SH-SY5Y (cell line): Measurements from ENCODE around the gene ASIC4.

Experiments
- GATA2 ChIP-seq: IDR thresholded peaks from 2 replicates; pipeline ENCODE4 v1.6.1; 2011; ENCODE audit warnings: mild to moderate bottlenecking, low read depth, low read length
- GATA3 ChIP-seq: IDR thresholded peaks from 2 replicates; pipeline ENCODE4 v1.6.1; 2011; ENCODE audit warnings: low read depth, mild to moderate bottlenecking, low read length, moderate library complexity

DNA sequence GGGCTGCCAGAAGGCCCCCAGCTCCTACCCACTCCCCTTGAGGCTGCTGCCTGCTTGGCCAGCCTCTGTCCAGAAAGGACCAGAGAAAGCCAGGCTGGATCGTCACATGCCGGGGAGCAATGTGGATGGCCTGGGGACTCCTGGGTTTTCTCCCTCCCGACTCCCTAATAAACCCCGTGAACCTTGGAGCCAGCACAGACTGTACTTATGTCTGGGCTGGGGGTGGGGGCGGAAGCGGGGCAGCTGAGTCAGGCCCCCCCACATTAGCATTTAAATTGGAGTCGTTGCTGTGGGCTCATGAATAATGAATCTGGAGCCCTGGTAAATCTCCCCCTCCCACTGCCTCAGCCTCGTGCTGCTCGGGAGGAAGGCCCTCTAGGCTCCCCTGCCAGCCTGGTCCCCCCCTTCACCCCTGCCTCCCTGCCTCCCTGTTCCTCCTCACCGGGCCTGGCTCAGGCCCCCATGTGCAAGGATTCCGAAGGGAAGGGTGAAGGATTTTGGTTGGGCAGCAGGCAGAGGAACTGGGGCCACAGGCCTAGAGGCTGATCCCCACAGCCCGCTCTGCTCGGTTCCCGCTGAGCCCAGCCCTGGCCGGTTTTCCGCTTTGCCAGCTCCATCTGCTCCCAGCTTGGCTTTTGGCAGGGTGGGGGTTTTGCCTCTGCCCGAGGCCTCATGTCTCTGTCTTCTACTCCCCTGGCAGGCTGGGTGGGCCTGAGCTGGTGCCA, 7.3 kb upstream of the ASIC4 start:
- TF ChIP-seq GATA3 = no peak
- no peak for TF ChIP-seq GATA2
